OCI-LY7 (cell line): ENCODE results near the gene PHF13. TPM values are rescaled to one million over a fixed set of nuclear protein-coding genes. Genes with fewer than 3 reads are reported as not detected.

Experiments
- BruUV-seq: library from RNA; stranded (reverse); fragments of 400-500 nt; replicated peaks from 2 replicates; lab custom pipeline; 2021; lab: Mats Ljungman, UMichigan
- CTCF ChIA-PET: fragments of 300-600 bp; sonication (Branson Sonifier 250); formaldehyde crosslinking; loops from one replicate; lab custom pipeline; 2022; ENCODE audit warnings: antibody characterized with exemption; ENCODE audit not compliant: unreplicated experiment; lab: Charles Lee
- POLR2A ChIA-PET: fragments of 300-600 bp; sonication (Branson Sonifier 250); formaldehyde crosslinking; loops from one replicate; lab custom pipeline; 2022; ENCODE audit warnings: antibody characterized with exemption; lab: Charles Lee
- DNase-seq: peaks from one replicate; pipeline ENCODE4 v3.0.0-alpha.2; 2015; ENCODE audit warnings: low spot score
- H2AFZ ChIP-seq: fragments of 200-600 bp; sonication (generic), shearing (Covaris generic); 2 replicates; pipeline ENCODE4 v1.6.1; 2014; ENCODE audit warnings: mild to moderate bottlenecking, antibody characterized with exemption, low read length, moderate library complexity
- H3K27ac ChIP-seq: fragments of 200-600 bp; sonication (generic); 2 replicates; pipeline ENCODE4 v1.5.1; 2014; ENCODE audit warnings: mixed run types, low read depth, mild to moderate bottlenecking, moderate library complexity, low read length, inconsistent platforms; ENCODE audit not compliant: poor library complexity, severe bottlenecking
- H3K36me3 ChIP-seq: fragments of 200-600 bp; sonication (generic); 2 replicates; pipeline ENCODE4 v1.6.1; 2014; ENCODE audit warnings: mild to moderate bottlenecking, antibody characterized with exemption, low read length, moderate library complexity, mixed read lengths; ENCODE audit not compliant: insufficient read depth
- H3K4me1 ChIP-seq: fragments of 200-600 bp; sonication (generic); 2 replicates; pipeline ENCODE4 v1.5.1; 2014; ENCODE audit warnings: mild to moderate bottlenecking, low read length; ENCODE audit not compliant: insufficient read depth, poor library complexity, severe bottlenecking
- H3K4me2 ChIP-seq: fragments of 200-600 bp; sonication (generic); 2 replicates; pipeline ENCODE4 v1.6.1; 2014; ENCODE audit warnings: mild to moderate bottlenecking, low read length
- H3K4me3 ChIP-seq: fragments of 200-600 bp; sonication (generic); 2 replicates; pipeline ENCODE4 v1.5.1; 2014; ENCODE audit warnings: mild to moderate bottlenecking, low read depth, low read length; ENCODE audit not compliant: poor library complexity, severe bottlenecking
- H3K79me2 ChIP-seq: fragments of 200-600 bp; sonication (generic); 2 replicates; pipeline ENCODE4 v1.6.1; 2016; ENCODE audit warnings: low read depth, mild to moderate bottlenecking, low read length, moderate library complexity, mixed read lengths; ENCODE audit not compliant: insufficient read depth
- H3K9me2 ChIP-seq: fragments of 200-600 bp; sonication (generic); 2 replicates; pipeline ENCODE4 v1.6.1; 2016; ENCODE audit warnings: mild to moderate bottlenecking, low read length, mixed read lengths; ENCODE audit not compliant: insufficient read depth
- H3K9me3 ChIP-seq: fragments of 200-600 bp; sonication (generic); 2 replicates; pipeline ENCODE4 v1.6.1; 2014; ENCODE audit warnings: mild to moderate bottlenecking, mixed run types, low read length, mixed read lengths
- H4K20me1 ChIP-seq: fragments of 200-600 bp; sonication (generic); 2 replicates; pipeline ENCODE4 v1.6.1; 2014; ENCODE audit warnings: mild to moderate bottlenecking, antibody characterized with exemption, low read length, moderate library complexity, mixed read lengths; ENCODE audit not compliant: insufficient read depth
- EZH2phosphoT487 ChIP-seq: fragments of 200-600 bp; sonication (generic); IDR thresholded peaks from 2 replicates; pipeline ENCODE4 v1.6.1; 2018; ENCODE audit warnings: low read depth, borderline replicate concordance, mild to moderate bottlenecking, mixed run types, antibody characterized with exemption, low read length, moderate library complexity, mixed read lengths
- intact Hi-C: fragments of 100-400 bp; cut with micrococcal nuclease; formaldehyde crosslinking; loops from one replicate; pipeline ENCODE4 v1.10.0; 2022; ENCODE audit not compliant: unreplicated experiment
- total RNA-seq, 2 experiments: library from RNA; depleted of rRNA in 1 of 2; stranded (reverse); fragments of >200 nt in 1 of 2; shearing (Covaris generic) in 1 of 2; gene quantifications; 2 replicates each; pipeline ENCODE4 v1.2.3, GENCODE V29; 2014 to 2022
- TF ChIP-seq, protein P1 (sequence below): fragments of 200-600 bp; sonication (generic); conservative IDR thresholded peaks from 2 replicates; pipeline ENCODE4 v1.5.1; 2014; ENCODE audit warnings: mild to moderate bottlenecking, antibody characterized with exemption, low read length, moderate library complexity, mixed read lengths

Gene PHF13
- total RNA-seq, 2 experiments from 2014 or later, result 5.3 to 14.7 TPM

DNA sequence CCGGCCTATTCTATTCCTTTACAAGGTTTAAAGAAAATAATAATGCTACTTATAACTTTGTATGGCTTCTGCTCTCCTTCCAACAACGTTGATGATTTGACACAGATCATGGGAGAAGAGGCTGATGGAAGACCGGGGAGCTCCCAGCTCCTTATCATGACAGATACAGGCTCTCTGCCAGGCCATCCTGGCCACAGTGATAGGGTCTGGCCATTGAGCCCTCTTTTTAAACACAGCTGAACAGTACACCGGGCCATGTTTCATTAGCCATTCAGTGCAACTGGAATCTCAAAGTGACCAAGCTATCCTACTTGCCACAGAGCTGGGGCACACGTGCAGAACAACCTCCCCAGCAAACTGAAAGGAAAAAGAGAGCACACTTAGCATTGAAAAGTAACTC lies 53.2 kb downstream of the PHF13 start:
- ChIA-PET POLR2A (no interaction called here), CTCF (no interaction called here)
- H3K36me3 ChIP-seq, result peaks cover 82% of the 10 kb centered on the region
- no peaks in the 10 kb centered on the region for H3K9me2 ChIP-seq
- BruUV-seq, result no TSS peak
- H4K20me1 ChIP-seq, result no peaks in the 10 kb centered on the region
- H3K4me3 ChIP-seq, result no peak overlapping the region
- H3K27ac ChIP-seq, result no peak overlapping the region
- no peak for DNase-seq
- no peaks in the 10 kb centered on the region for H3K4me1 ChIP-seq
- intact Hi-C loops, result no loop called here
- H3K9me3 ChIP-seq, result no peaks in the 10 kb centered on the region
- TF ChIP-seq, protein P1, sequence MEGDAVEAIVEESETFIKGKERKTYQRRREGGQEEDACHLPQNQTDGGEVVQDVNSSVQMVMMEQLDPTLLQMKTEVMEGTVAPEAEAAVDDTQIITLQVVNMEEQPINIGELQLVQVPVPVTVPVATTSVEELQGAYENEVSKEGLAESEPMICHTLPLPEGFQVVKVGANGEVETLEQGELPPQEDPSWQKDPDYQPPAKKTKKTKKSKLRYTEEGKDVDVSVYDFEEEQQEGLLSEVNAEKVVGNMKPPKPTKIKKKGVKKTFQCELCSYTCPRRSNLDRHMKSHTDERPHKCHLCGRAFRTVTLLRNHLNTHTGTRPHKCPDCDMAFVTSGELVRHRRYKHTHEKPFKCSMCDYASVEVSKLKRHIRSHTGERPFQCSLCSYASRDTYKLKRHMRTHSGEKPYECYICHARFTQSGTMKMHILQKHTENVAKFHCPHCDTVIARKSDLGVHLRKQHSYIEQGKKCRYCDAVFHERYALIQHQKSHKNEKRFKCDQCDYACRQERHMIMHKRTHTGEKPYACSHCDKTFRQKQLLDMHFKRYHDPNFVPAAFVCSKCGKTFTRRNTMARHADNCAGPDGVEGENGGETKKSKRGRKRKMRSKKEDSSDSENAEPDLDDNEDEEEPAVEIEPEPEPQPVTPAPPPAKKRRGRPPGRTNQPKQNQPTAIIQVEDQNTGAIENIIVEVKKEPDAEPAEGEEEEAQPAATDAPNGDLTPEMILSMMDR, result no peak
- TF ChIP-seq EZH2phosphoT487, result no peak
- H2AFZ ChIP-seq, result no peak overlapping the region
- no peak overlapping the region for H3K4me2 ChIP-seq
- no peaks in the 10 kb centered on the region for H3K79me2 ChIP-seq

DNA sequence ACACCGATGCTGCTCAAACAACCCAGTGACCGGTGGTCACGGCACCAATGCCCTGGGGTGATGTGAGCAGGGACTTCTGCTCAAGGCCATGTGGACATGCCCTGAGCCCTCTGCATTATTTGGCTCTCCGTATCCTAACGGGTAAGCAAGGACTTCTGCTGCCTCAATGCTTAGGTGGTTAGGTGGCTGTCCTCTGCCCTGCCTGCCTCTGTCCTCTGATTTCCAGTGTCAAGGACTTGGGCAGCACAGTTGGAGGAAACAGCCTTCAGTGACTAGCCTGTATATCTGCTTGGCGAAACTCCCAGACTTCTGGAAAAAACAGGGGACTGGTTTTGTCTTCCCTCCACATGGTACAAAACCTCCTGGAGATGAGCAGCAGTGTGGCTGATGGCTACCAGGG lies 53.6 kb downstream of the PHF13 start:
- Histone ChIP-seq H3K27ac (no peak overlapping the region), H2AFZ (no peak overlapping the region), H3K4me2 (no peak overlapping the region), H4K20me1 (no peaks in the 10 kb centered on the region), H3K79me2 (no peaks in the 10 kb centered on the region), H3K9me2 (no peaks in the 10 kb centered on the region), H3K36me3 (peaks cover 80% of the 10 kb centered on the region), H3K9me3 (no peaks in the 10 kb centered on the region), H3K4me1 (no peaks in the 10 kb centered on the region), H3K4me3 (no peak overlapping the region)
- intact Hi-C loops, result no loop called here
- no peak for DNase-seq
- TF ChIP-seq, protein P1, result no peak
- TF ChIP-seq EZH2phosphoT487, result no peak
- ChIA-PET CTCF (no interaction called here), POLR2A (no interaction called here)
- no TSS peak for BruUV-seq

DNA sequence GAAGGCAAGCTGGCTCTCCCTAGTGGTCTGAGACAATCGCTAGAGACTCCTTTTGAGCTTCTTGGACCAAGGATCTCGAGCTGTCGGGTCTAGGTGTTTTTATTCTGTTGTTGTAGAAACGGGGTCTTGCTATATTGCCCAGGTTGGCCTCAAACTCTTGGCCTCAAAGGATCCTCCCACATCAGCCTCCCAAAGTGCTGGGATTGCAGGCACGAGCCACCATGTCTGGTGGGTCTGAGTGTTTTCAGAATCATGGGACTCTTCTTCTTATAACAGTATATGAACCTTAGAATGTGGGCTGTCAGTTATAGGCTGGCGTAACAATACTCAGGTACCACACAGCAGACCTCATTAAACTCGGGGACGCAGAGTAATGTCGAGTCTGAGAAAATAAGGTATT lies 55.0 kb downstream of the PHF13 start:
- TF ChIP-seq, protein P1, result no peak
- no peak for TF ChIP-seq EZH2phosphoT487
- H3K4me1 ChIP-seq, result no peaks in the 10 kb centered on the region
- intact Hi-C loops, result no loop called here
- CTCF ChIA-PET, result no interaction called here
- peaks cover 79% of the 10 kb centered on the region for H3K36me3 ChIP-seq
- no peaks in the 10 kb centered on the region for H4K20me1 ChIP-seq
- H3K9me3 ChIP-seq, result no peaks in the 10 kb centered on the region
- no peaks in the 10 kb centered on the region for H3K79me2 ChIP-seq
- POLR2A ChIA-PET, result no interaction called here
- BruUV-seq, result no TSS peak
- H2AFZ ChIP-seq, result no peak overlapping the region
- DNase-seq, result no peak
- no peak overlapping the region for H3K27ac ChIP-seq
- no peak overlapping the region for H3K4me3 ChIP-seq
- no peaks in the 10 kb centered on the region for H3K9me2 ChIP-seq
- no peak overlapping the region for H3K4me2 ChIP-seq
